H9 (cell line): ENCODE data around the gene RPL38. TPM values are rescaled to one million over a fixed set of nuclear protein-coding genes. Genes with fewer than 3 reads are reported as not detected.

Experiments used
- DNase-seq: peaks from one replicate; pipeline ENCODE4 v3.0.0-alpha.2; 2017
- H2AFZ ChIP-seq: one replicate; pipeline ENCODE4 v1.6.1; 2013; ENCODE audit warnings: mild to moderate bottlenecking, low read length, control low read depth, moderate library complexity
- H2AK5ac ChIP-seq: 2 replicates; pipeline ENCODE4 v1.6.1; 2013; ENCODE audit warnings: low read length, control low read depth, mixed read lengths; ENCODE audit not compliant: insufficient read length
- H2BK120ac ChIP-seq: one replicate; pipeline ENCODE4 v1.6.1; 2013; ENCODE audit warnings: low read depth, mild to moderate bottlenecking, low read length, control low read depth, inconsistent platforms; ENCODE audit not compliant: poor library complexity, severe bottlenecking
- H2BK12ac ChIP-seq: 2 replicates; pipeline ENCODE4 v1.6.1; 2013; ENCODE audit warnings: low read length, control low read depth, mixed read lengths, low read depth; ENCODE audit not compliant: insufficient read length
- H2BK15ac ChIP-seq: 2 replicates; pipeline ENCODE4 v1.6.1; 2013; ENCODE audit warnings: low read depth, low read length, control low read depth
- H2BK20ac ChIP-seq: one replicate; pipeline ENCODE4 v1.6.1; 2013; ENCODE audit warnings: low read depth, mild to moderate bottlenecking, low read length, control low read depth, inconsistent platforms; ENCODE audit not compliant: poor library complexity, severe bottlenecking
- H2BK5ac ChIP-seq: 2 replicates; pipeline ENCODE4 v1.6.1; 2013; ENCODE audit warnings: low read length, control low read depth, mixed read lengths; ENCODE audit not compliant: insufficient read length
- H3K14ac ChIP-seq: 2 replicates; pipeline ENCODE4 v1.6.1; 2013; ENCODE audit warnings: low read length, control low read depth; ENCODE audit not compliant: insufficient read depth
- H3K18ac ChIP-seq: 2 replicates; pipeline ENCODE4 v1.6.1; 2013; ENCODE audit warnings: low read depth, mild to moderate bottlenecking, mixed read lengths, low read length, control low read depth; ENCODE audit not compliant: insufficient read length
- H3K23ac ChIP-seq: 2 replicates; pipeline ENCODE4 v1.6.1; 2013; ENCODE audit warnings: low read length, control low read depth, mixed read lengths, low read depth; ENCODE audit not compliant: insufficient read length
- H3K23me2 ChIP-seq: 2 replicates; pipeline ENCODE4 v1.6.1; 2013; ENCODE audit warnings: low read depth, mild to moderate bottlenecking, mixed read lengths, low read length, control low read depth; ENCODE audit not compliant: insufficient read length, poor library complexity, severe bottlenecking
- H3K27ac ChIP-seq: 2 replicates; pipeline ENCODE4 v1.5.1; 2013; ENCODE audit warnings: low read length, control low read depth, mixed read lengths, low read depth; ENCODE audit not compliant: insufficient read length
- H3K27me3 ChIP-seq: 2 replicates; pipeline ENCODE4 v1.6.1; 2013; ENCODE audit warnings: low read length, control low read depth, inconsistent platforms; ENCODE audit not compliant: insufficient read depth
- H3K4ac ChIP-seq: 2 replicates; pipeline ENCODE4 v1.6.1; 2013; ENCODE audit warnings: low read depth, mild to moderate bottlenecking, control low read depth, inconsistent platforms, low read length, moderate library complexity
- H3K4me1 ChIP-seq: 2 replicates; pipeline ENCODE4 v1.6.1; 2013; ENCODE audit warnings: low read length, control low read depth, inconsistent platforms; ENCODE audit not compliant: insufficient read depth
- H3K4me2 ChIP-seq: 2 replicates; pipeline ENCODE4 v1.6.1; 2013; ENCODE audit warnings: low read length, control low read depth, mixed read lengths; ENCODE audit not compliant: insufficient read length, insufficient read depth
- H3K56ac ChIP-seq: 2 replicates; pipeline ENCODE4 v1.6.1; 2013; ENCODE audit warnings: low read depth, mild to moderate bottlenecking, mixed read lengths, low read length, control low read depth; ENCODE audit not compliant: insufficient read length
- H3K79me1 ChIP-seq: 2 replicates; pipeline ENCODE4 v1.6.1; 2013; ENCODE audit warnings: low read depth, mild to moderate bottlenecking, moderate library complexity, low read length, control low read depth, inconsistent platforms; ENCODE audit not compliant: insufficient read depth, poor library complexity, severe bottlenecking
- H3K79me2 ChIP-seq: 2 replicates; pipeline ENCODE4 v1.6.1; 2013; ENCODE audit warnings: low read length, control low read depth, inconsistent platforms; ENCODE audit not compliant: insufficient read depth
- H3K9ac ChIP-seq: 2 replicates; pipeline ENCODE4 v1.6.1; 2013; ENCODE audit warnings: low read length, control low read depth, mixed read lengths; ENCODE audit not compliant: insufficient read length; ENCODE audit errors: extremely low read depth
- H3K9me3 ChIP-seq: one replicate; pipeline ENCODE4 v1.6.1; 2013; ENCODE audit warnings: low read depth, low read length, inconsistent platforms; ENCODE audit not compliant: control insufficient read depth
- H3T11ph ChIP-seq: one replicate; pipeline ENCODE4 v1.6.1; 2013; ENCODE audit warnings: mild to moderate bottlenecking, low read length, control low read depth, inconsistent platforms
- H4K20me1 ChIP-seq: one replicate; pipeline ENCODE4 v1.6.1; 2013; ENCODE audit not compliant: control insufficient read depth, insufficient read length, insufficient read depth
- H4K5ac ChIP-seq: 2 replicates; pipeline ENCODE4 v1.6.1; 2013; ENCODE audit warnings: low read depth, mild to moderate bottlenecking, mixed read lengths, low read length, control low read depth; ENCODE audit not compliant: insufficient read length
- H4K8ac ChIP-seq: replicated peaks from 2 replicates; pipeline ENCODE4 v1.6.1; 2013; ENCODE audit warnings: low read length, control low read depth, mixed read lengths, low read depth; ENCODE audit not compliant: insufficient read length
- H4K91ac ChIP-seq: 2 replicates; pipeline ENCODE4 v1.6.1; 2013; ENCODE audit warnings: low read depth, mild to moderate bottlenecking, moderate library complexity, mixed read lengths, low read length, control low read depth; ENCODE audit not compliant: insufficient read length
- H3K27ac Mint-ChIP-seq, 3 experiments: 2 replicates in 2 of 3; 3 replicates in 1 of 3; pipeline ENCODE4 v1.8.0; 2020 to 2021; ENCODE audit warnings: mixed read lengths in 3 of 3, mild to moderate bottlenecking in 1 of 3, moderate library complexity in 1 of 3
- H3K27me3 Mint-ChIP-seq: 2 replicates; pipeline ENCODE4 v1.8.0; 2021; ENCODE audit warnings: low read depth, mild to moderate bottlenecking, moderate library complexity, mixed read lengths
- H3K36me3 Mint-ChIP-seq, 3 experiments: 2 replicates in 2 of 3; 3 replicates in 1 of 3; pipeline ENCODE4 v1.8.0; 2020 to 2021; ENCODE audit warnings: low read depth in 3 of 3, mixed read lengths in 3 of 3; ENCODE audit not compliant: insufficient read depth in 1 of 3
- H3K4me1 Mint-ChIP-seq, 2 experiments: 2 replicates each; pipeline ENCODE4 v1.8.0; 2020; ENCODE audit warnings: mixed read lengths in 2 of 2
- H3K4me3 Mint-ChIP-seq, 2 experiments: 2 replicates in 1 of 2; 3 replicates in 1 of 2; pipeline ENCODE4 v1.8.0; 2020 to 2021; ENCODE audit warnings: mild to moderate bottlenecking in 2 of 2, mixed read lengths in 2 of 2, moderate library complexity in 1 of 2
- H3K9me3 Mint-ChIP-seq, 2 experiments: 2 replicates in 1 of 2; 3 replicates in 1 of 2; pipeline ENCODE4 v1.8.0; 2020; ENCODE audit warnings: mild to moderate bottlenecking in 2 of 2, mixed read lengths in 2 of 2, moderate library complexity in 1 of 2
- WGBS: extraction: QIAGEN DNeasy Blood & Tissue Kit; methylation state at CpG from one replicate; pipeline ENCODE4 v1.1.7; 2013; ENCODE audit warnings: missing lambda C conversion rate, low lambda C conversion rate, mixed read lengths; ENCODE audit not compliant: insufficient read length; ENCODE audit errors: extremely low coverage; 5-methylcytosine and 5-hydroxymethylcytosine counted together
- total RNA-seq: library from RNA; stranded (reverse); gene quantifications from 2 replicates; pipeline ENCODE4 v1.2.1, GENCODE V29; 2021
- TF ChIP-seq, protein P1 (sequence below): fragments of 200-600 bp; sonication (generic); conservative IDR thresholded peaks from 3 replicates; pipeline ENCODE4 v1.8.0; 2021; ENCODE audit warnings: antibody characterized with exemption, mild to moderate bottlenecking

The RPL38 gene
- total RNA-seq, 1 experiment from 2014 or later, result 1,358 TPM

DNA sequence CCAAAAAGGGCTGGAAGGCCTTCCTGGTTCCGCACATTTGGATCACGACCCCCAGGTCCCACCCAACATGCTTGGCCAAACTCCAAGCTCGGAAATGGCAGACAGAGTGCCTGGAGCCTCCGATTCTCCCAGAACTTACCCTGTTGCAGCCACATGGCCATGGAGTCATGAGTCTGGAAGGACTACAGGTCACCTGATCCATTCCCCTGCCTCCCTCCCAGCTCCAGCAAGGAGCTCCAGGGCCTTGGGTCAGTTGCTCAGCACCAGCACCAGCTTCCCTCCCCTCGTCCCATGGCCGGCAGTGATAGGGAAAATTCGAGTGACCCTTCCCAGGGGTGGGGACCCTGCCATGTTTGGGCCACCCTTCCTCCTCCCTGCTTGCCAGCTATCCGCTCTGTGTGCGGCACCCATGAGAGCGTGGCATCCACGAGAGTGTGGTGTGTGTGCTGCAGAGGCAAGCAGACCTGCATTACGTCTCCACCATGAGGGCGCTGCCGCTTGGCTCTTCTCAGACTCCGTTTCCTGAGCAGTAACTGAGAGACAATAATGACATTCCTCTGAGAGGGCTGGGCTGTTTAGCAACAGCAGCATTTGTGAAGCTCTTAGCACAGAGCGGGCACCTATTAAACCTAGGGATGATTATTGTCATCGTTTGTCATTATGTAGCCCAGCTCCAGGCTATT, 21.3 kb upstream of the RPL38 start:
- Histone ChIP-seq H3K79me1 (no peaks in the 10 kb centered on the region), H3K56ac (no peak overlapping the region), H2AFZ (no peak overlapping the region), H2BK20ac (no peak overlapping the region), H4K5ac (no peak overlapping the region), H3K14ac (no peak overlapping the region), H3K9ac (no peak overlapping the region), H2BK5ac (no peak overlapping the region), H2AK5ac (no peak overlapping the region), H2BK12ac (no peak overlapping the region), H3K4me2 (no peak overlapping the region), H2BK120ac (no peak overlapping the region), H4K8ac (no peak overlapping the region), H3K79me2 (no peaks in the 10 kb centered on the region), H3K27me3 (no peaks in the 10 kb centered on the region), H2BK15ac (no peak overlapping the region), H3K4me1 (no peaks in the 10 kb centered on the region; the same call in 1 of the 2 replicates), H4K91ac (no peak overlapping the region), H3K27ac (no peak overlapping the region), H3K23me2 (no peaks in the 10 kb centered on the region), H3K18ac (no peak overlapping the region), H3K23ac (no peak overlapping the region), H3T11ph (no peak overlapping the region), H3K9me3 (no peaks in the 10 kb centered on the region), H4K20me1 (peaks cover 4% of the 10 kb centered on the region), H3K4ac (no peak overlapping the region)
- Mint-ChIP-seq H3K4me1 (peaks cover 8 to 35% of the 10 kb centered on the region in 2 experiments), H3K36me3 (no peaks in the 10 kb centered on the region), H3K4me3 (no peak overlapping the region; a peak in 1 of 5 replicates), H3K27me3 (peaks cover 9% of the 10 kb centered on the region), H3K9me3 (no peaks in the 10 kb centered on the region; a peak in 3 of 5 replicates), H3K27ac (no peak overlapping the region; a peak in 1 of 7 replicates)
- DNase-seq, result no peak
- TF ChIP-seq, protein P1, sequence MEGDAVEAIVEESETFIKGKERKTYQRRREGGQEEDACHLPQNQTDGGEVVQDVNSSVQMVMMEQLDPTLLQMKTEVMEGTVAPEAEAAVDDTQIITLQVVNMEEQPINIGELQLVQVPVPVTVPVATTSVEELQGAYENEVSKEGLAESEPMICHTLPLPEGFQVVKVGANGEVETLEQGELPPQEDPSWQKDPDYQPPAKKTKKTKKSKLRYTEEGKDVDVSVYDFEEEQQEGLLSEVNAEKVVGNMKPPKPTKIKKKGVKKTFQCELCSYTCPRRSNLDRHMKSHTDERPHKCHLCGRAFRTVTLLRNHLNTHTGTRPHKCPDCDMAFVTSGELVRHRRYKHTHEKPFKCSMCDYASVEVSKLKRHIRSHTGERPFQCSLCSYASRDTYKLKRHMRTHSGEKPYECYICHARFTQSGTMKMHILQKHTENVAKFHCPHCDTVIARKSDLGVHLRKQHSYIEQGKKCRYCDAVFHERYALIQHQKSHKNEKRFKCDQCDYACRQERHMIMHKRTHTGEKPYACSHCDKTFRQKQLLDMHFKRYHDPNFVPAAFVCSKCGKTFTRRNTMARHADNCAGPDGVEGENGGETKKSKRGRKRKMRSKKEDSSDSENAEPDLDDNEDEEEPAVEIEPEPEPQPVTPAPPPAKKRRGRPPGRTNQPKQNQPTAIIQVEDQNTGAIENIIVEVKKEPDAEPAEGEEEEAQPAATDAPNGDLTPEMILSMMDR, result no peak
- no CpG with 5 or more reads among the region's 17 CpGs for WGBS
